Fibroblast of skin of scalp (primary cell): ENCODE results near the gene PRKCE.
A peak's percentile ranks its signal among the peaks of the same experiment; 100 is the strongest.

Experiments
- DNase-seq: peaks from one replicate; pipeline ENCODE4 v3.0.0-alpha.2; 2013

Gene PRKCE

GRCh38 chr2:45758018-45758417 lies 106.5 kb downstream of the PRKCE start:
- DNase-seq, result no peak

- DNase-seq, result peak; percentile 80
These were observed 107.9 kb downstream of the PRKCE start for GRCh38 chr2:45759310-45759851.

- no peak for DNase-seq
These were observed 110.2 kb downstream of the PRKCE start for GRCh38 chr2:45761635-45762034.

- DNase-seq, result no peak
These were observed 111.8 kb downstream of the PRKCE start for GRCh38 chr2:45763255-45763654.

GRCh38 chr2:45763797-45764196 lies 112.3 kb downstream of the PRKCE start:
- DNase-seq, result no peak

- no peak for DNase-seq
These were observed 113.7 kb downstream of the PRKCE start for GRCh38 chr2:45765007-45765727.

- no peak for DNase-seq
These were observed 114.3 kb downstream of the PRKCE start for GRCh38 chr2:45765728-45766254.

GRCh38 chr2:45768208-45768607 lies 116.7 kb downstream of the PRKCE start:
- DNase-seq, result no peak

GRCh38 chr2:45769056-45769455 lies 117.6 kb downstream of the PRKCE start:
- DNase-seq, result no peak

GRCh38 chr2:45769854-45770576 lies 118.5 kb downstream of the PRKCE start:
- DNase-seq, result no peak

GRCh38 chr2:45770811-45771210 lies 119.3 kb downstream of the PRKCE start:
- DNase-seq, result no peak

- no peak for DNase-seq
These were observed 119.8 kb downstream of the PRKCE start for GRCh38 chr2:45771261-45771660.

GRCh38 chr2:45772038-45772437 lies 120.6 kb downstream of the PRKCE start:
- DNase-seq, result no peak

GRCh38 chr2:45773909-45774308 lies 122.4 kb downstream of the PRKCE start:
- no peak for DNase-seq

- no peak for DNase-seq
These were observed 123.3 kb downstream of the PRKCE start for GRCh38 chr2:45774688-45775244.

- peak; percentile 64 for DNase-seq
These were observed 124.9 kb downstream of the PRKCE start for GRCh38 chr2:45776160-45776955.

- DNase-seq, result no peak
These were observed 126.7 kb downstream of the PRKCE start for GRCh38 chr2:45777996-45778719.

GRCh38 chr2:45778720-45779171 lies 127.3 kb downstream of the PRKCE start:
- DNase-seq, result peak; percentile 70

- peak; percentile 42 for DNase-seq
These were observed 129.3 kb downstream of the PRKCE start for GRCh38 chr2:45780541-45781463.

- DNase-seq, result no peak
These were observed 130.0 kb downstream of the PRKCE start for GRCh38 chr2:45781464-45781811.

GRCh38 chr2:45782436-45782835 lies 131.0 kb downstream of the PRKCE start:
- no peak for DNase-seq
